ENCODE measurements around the gene TRIM38.

DNA sequence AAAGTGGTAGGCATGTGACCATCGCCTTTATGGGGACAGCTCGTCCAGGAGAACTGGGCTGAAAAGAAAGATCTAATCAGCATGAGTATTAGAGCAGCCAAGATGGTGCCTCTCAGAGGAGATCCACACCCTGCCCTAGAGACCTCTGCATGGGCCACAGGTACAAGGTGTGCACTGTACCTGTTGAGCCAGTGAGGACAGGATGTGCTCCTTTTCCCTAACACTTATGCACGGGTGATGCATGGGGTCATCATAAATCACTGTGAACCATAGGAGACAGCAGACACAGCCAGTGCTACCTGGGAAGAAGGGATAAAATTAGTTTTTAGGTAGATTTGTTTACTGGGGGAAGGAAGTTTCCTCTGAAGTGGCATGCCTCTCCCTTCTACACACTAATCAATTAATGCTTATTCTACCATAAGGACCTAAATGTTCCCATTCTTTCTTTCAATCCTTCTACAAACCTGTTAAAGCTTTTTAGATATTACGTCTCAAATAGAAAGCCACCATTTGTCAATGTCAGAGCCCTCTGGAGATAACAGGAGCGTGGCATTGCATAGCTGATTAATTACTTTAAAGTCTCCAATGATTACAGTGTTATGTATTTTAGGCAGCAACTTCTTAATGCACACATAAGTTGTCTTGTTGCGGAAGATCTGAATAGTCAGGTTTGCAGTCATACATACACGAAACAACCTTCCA, 45.7 kb upstream of the TRIM38 start:
- no peak for TF ChIP-seq POLR2A (IDR thresholded peaks at IDR 0.05)
- TF ChIP-seq, protein P1, sequence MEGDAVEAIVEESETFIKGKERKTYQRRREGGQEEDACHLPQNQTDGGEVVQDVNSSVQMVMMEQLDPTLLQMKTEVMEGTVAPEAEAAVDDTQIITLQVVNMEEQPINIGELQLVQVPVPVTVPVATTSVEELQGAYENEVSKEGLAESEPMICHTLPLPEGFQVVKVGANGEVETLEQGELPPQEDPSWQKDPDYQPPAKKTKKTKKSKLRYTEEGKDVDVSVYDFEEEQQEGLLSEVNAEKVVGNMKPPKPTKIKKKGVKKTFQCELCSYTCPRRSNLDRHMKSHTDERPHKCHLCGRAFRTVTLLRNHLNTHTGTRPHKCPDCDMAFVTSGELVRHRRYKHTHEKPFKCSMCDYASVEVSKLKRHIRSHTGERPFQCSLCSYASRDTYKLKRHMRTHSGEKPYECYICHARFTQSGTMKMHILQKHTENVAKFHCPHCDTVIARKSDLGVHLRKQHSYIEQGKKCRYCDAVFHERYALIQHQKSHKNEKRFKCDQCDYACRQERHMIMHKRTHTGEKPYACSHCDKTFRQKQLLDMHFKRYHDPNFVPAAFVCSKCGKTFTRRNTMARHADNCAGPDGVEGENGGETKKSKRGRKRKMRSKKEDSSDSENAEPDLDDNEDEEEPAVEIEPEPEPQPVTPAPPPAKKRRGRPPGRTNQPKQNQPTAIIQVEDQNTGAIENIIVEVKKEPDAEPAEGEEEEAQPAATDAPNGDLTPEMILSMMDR (IDR thresholded peaks at IDR 0.05), result no peak

Measured in body of pancreas (tissue), 4 donors.